ENCODE results near the gene LGR6.

The LGR6 gene

DNA sequence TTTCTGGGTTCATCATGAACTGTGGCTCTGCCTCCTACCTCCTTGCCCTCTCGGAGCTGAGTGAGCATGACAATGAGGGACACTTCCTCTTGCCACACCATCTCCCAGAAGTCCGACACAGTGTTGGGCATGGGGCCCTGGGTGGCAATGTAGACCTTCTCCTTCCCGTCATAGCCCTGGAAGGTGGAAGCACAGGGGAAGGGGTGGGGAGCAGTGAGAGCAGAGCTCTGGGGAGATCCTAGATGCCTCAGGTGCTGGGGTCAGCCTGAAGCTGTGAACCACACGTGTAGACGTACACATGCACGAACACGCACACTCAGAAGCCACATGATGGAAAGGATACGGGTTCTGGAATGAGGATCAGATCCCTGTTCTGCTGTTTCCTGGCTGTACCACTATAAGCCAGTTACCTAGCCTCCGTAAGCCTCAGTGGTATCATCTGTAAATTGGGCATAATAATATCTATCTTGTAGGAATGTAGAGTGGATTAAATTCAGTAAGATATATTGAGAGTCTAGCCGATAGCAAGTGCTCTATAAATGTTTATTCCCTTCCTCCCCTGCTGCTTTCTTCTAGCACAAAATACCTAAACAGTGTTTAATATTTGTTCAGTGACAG, 39.3 kb upstream of the LGR6 start:
- H3K9ac ChIP-seq (ENCODE audit: low read depth, low read length, poor library complexity, severe bottlenecking) = peak overlapping the region; percentile 1
- peak overlapping the region; percentile 98 for H3K4me3 ChIP-seq (ENCODE audit: low read length, poor library complexity, severe bottlenecking)
- peaks cover 6% of the 10 kb centered on the region for H3F3A ChIP-seq (ENCODE audit: low read depth)
- H3K9me3 ChIP-seq (ENCODE audit: insufficient read depth, low read depth, low read length) = no peaks in the 10 kb centered on the region
- H4K20me1 ChIP-seq (ENCODE audit: insufficient read depth, low read length, poor library complexity, severe bottlenecking) = peaks cover 88% of the 10 kb centered on the region
- H3K4me1 ChIP-seq (ENCODE audit: insufficient read depth, low read length, poor library complexity, severe bottlenecking) = peaks cover 64% of the 10 kb centered on the region
- H3K9me2 ChIP-seq (replicated peaks; ENCODE audit: low read depth, low read length) = no peaks in the 10 kb centered on the region
- no peak for TF ChIP-seq EZH2phosphoT487 (IDR thresholded peaks at IDR 0.05; ENCODE audit: borderline replicate concordance)
- TF ChIP-seq, protein P1, sequence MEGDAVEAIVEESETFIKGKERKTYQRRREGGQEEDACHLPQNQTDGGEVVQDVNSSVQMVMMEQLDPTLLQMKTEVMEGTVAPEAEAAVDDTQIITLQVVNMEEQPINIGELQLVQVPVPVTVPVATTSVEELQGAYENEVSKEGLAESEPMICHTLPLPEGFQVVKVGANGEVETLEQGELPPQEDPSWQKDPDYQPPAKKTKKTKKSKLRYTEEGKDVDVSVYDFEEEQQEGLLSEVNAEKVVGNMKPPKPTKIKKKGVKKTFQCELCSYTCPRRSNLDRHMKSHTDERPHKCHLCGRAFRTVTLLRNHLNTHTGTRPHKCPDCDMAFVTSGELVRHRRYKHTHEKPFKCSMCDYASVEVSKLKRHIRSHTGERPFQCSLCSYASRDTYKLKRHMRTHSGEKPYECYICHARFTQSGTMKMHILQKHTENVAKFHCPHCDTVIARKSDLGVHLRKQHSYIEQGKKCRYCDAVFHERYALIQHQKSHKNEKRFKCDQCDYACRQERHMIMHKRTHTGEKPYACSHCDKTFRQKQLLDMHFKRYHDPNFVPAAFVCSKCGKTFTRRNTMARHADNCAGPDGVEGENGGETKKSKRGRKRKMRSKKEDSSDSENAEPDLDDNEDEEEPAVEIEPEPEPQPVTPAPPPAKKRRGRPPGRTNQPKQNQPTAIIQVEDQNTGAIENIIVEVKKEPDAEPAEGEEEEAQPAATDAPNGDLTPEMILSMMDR (conservative IDR thresholded peaks at IDR 0.05; ENCODE audit: low read length) = no peak
- H3K4me2 ChIP-seq (ENCODE audit: low read depth, low read length, poor library complexity, severe bottlenecking) = peak overlapping the region; percentile 96
- H3K27me3 ChIP-seq (ENCODE audit: insufficient read depth, low read length, poor library complexity, severe bottlenecking) = no peaks in the 10 kb centered on the region
- H2AFZ ChIP-seq (ENCODE audit: low read length) = no peak overlapping the region
- H3K79me2 ChIP-seq (ENCODE audit: insufficient read depth, low read length) = peaks cover 88% of the 10 kb centered on the region
- peaks cover 70% of the 10 kb centered on the region for H3K36me3 ChIP-seq (ENCODE audit: insufficient read depth, low read length)

DNA sequence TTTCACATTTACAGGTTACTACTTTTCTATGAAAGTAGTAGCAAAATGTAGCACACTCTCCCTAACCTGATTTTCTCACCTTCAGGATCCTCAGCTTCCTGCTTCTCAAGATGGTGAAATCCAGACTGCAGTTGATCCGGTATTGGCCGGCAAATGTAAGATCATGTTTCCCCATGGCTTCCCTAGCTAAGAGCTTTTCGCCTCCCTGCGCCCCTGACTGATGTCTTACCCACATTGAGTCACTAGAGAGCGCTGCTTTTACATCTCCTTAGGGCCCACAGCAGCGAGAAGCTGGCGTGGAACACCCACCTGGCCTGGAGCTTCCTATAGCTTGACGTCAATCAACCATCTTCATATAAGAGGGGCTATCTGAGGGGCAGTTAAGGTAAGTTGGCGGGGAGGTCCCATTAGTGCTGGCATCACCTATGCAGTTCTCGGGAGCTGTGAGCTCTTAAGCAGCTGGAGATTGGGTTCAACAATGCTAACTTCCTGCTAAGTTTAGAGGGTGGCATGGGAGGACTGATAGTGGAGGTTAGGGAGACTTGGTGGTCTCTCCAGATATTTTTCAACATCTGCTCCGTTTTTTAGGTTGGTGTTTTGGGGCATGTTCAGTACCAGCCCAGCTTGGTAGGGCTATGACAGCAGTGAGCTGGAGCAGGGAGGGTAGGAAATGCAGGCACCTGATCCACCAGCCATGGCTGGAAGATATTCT, 38.7 kb upstream of the LGR6 start:
- H3K9ac ChIP-seq (ENCODE audit: low read depth, low read length, poor library complexity, severe bottlenecking) = peak overlapping the region; percentile 100
- peaks cover 70% of the 10 kb centered on the region for H3K36me3 ChIP-seq (ENCODE audit: insufficient read depth, low read length)
- peak overlapping the region; percentile 96 for H3K4me2 ChIP-seq (ENCODE audit: low read depth, low read length, poor library complexity, severe bottlenecking)
- peak overlapping the region; percentile 98 for H3K4me3 ChIP-seq (ENCODE audit: low read length, poor library complexity, severe bottlenecking)
- peaks cover 83% of the 10 kb centered on the region for H4K20me1 ChIP-seq (ENCODE audit: insufficient read depth, low read length, poor library complexity, severe bottlenecking)
- peaks cover 64% of the 10 kb centered on the region for H3K4me1 ChIP-seq (ENCODE audit: insufficient read depth, low read length, poor library complexity, severe bottlenecking)
- no peaks in the 10 kb centered on the region for H3K27me3 ChIP-seq (ENCODE audit: insufficient read depth, low read length, poor library complexity, severe bottlenecking)
- H3K9me2 ChIP-seq (replicated peaks; ENCODE audit: low read depth, low read length) = no peaks in the 10 kb centered on the region
- no peak overlapping the region for H2AFZ ChIP-seq (ENCODE audit: low read length)
- TF ChIP-seq EZH2phosphoT487 (IDR thresholded peaks at IDR 0.05; ENCODE audit: borderline replicate concordance) = no peak
- TF ChIP-seq, protein P1 (conservative IDR thresholded peaks at IDR 0.05; ENCODE audit: low read length) = peak; percentile 79
- H3F3A ChIP-seq (ENCODE audit: low read depth) = peaks cover 3% of the 10 kb centered on the region; the same call in 1 of the 2 replicates
- peaks cover 94% of the 10 kb centered on the region for H3K79me2 ChIP-seq (ENCODE audit: insufficient read depth, low read length)
- H3K9me3 ChIP-seq (ENCODE audit: insufficient read depth, low read depth, low read length) = no peaks in the 10 kb centered on the region

DNA sequence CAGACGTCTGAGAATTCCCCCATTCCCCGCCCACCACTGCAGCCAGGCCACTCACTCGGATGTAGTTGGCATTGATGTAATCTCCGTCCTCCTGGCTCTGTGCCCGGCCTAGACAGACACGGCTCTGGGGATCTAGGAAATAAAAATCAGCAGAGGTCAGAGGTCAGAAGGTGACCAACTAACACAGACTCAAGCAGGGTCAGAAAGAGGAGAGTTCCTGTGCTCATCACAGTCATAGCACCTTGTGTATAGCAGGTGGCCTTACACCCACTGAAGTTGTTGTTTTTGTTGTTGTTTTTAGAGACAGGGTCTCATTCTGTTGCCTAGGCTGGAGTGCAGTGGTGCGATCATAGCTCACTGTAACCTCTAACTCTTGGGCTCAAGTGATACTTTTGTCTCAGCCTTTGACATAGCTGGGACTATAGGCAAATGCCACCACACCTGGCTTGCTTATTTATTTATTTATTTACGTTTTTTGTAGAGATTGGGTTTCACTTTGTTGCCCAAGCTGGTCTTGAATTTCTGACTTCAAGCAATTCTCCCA, 38.0 kb upstream of the LGR6 start:
- peak overlapping the region; percentile 98 for H3K4me3 ChIP-seq (ENCODE audit: low read length, poor library complexity, severe bottlenecking)
- H3K9ac ChIP-seq (ENCODE audit: low read depth, low read length, poor library complexity, severe bottlenecking) = peak overlapping the region; percentile 100
- peak overlapping the region; percentile 96 for H3K4me2 ChIP-seq (ENCODE audit: low read depth, low read length, poor library complexity, severe bottlenecking)
- H3K36me3 ChIP-seq (ENCODE audit: insufficient read depth, low read length) = peaks cover 64% of the 10 kb centered on the region
- peaks cover 94% of the 10 kb centered on the region for H3K79me2 ChIP-seq (ENCODE audit: insufficient read depth, low read length)
- H3K27me3 ChIP-seq (ENCODE audit: insufficient read depth, low read length, poor library complexity, severe bottlenecking) = no peaks in the 10 kb centered on the region
- peaks cover 7% of the 10 kb centered on the region; the same call in 1 of the 2 replicates for H3F3A ChIP-seq (ENCODE audit: low read depth)
- H3K9me3 ChIP-seq (ENCODE audit: insufficient read depth, low read depth, low read length) = no peaks in the 10 kb centered on the region
- H3K4me1 ChIP-seq (ENCODE audit: insufficient read depth, low read length, poor library complexity, severe bottlenecking) = peaks cover 64% of the 10 kb centered on the region
- TF ChIP-seq, protein P1 (conservative IDR thresholded peaks at IDR 0.05; ENCODE audit: low read length) = no peak
- TF ChIP-seq EZH2phosphoT487 (IDR thresholded peaks at IDR 0.05; ENCODE audit: borderline replicate concordance) = no peak
- no peak overlapping the region for H2AFZ ChIP-seq (ENCODE audit: low read length)
- no peaks in the 10 kb centered on the region for H3K9me2 ChIP-seq (replicated peaks; ENCODE audit: low read depth, low read length)
- peaks cover 77% of the 10 kb centered on the region for H4K20me1 ChIP-seq (ENCODE audit: insufficient read depth, low read length, poor library complexity, severe bottlenecking)

Measured in Loucy (cell line).